SK-N-SH treated with all-trans-retinoic acid at 6 μM for 48 hours (cell line): ENCODE measurements around the gene FAF2.

Source experiments
- ATAC-seq: fragments of 200-7000 bp; cut with Tn5 transposase; 3 replicates; pipeline ENCODE4 v1.9.1; 2020; ENCODE audit warnings: mild to moderate bottlenecking, moderate library complexity
- PATZ1 ChIP-seq: fragments of 250-450 bp; sonication (Bioruptor Pico); IDR thresholded peaks from 2 replicates; pipeline ENCODE4 v1.8.0; 2020; ENCODE audit warnings: mild to moderate bottlenecking, moderate library complexity, borderline replicate concordance
- POU6F1 ChIP-seq: fragments of 250-450 bp; sonication (Bioruptor Pico); IDR thresholded peaks from 2 replicates; pipeline ENCODE4 v1.8.0; 2021; ENCODE audit warnings: low read depth, mild to moderate bottlenecking, moderate library complexity, borderline replicate concordance

The FAF2 gene

GRCh38 chr5:176557846-176558245 lies 109.7 kb downstream of the FAF2 start:
- no peak for TF ChIP-seq POU6F1
- no peak for TF ChIP-seq PATZ1 (CRISPR knock-in tag)
- ATAC-seq, result no peak
